Purkinje cell (primary cell): ENCODE results near the gene KCNN3. TPM values are rescaled to one million over a fixed set of nuclear protein-coding genes. Genes with fewer than 3 reads are reported as not detected.

Experiments
- polyA plus RNA-seq: library from polyadenylated mRNA; unstranded; fragments of >200 nt; fragmentation: Nextera tagmentation; gene quantifications from 2 replicates; pipeline ENCODE4 v1.2.1, GENCODE V29; 2014

The KCNN3 gene
- 1.2 and 1.4 TPM in 2 replicates for polyA plus RNA-seq

DNA sequence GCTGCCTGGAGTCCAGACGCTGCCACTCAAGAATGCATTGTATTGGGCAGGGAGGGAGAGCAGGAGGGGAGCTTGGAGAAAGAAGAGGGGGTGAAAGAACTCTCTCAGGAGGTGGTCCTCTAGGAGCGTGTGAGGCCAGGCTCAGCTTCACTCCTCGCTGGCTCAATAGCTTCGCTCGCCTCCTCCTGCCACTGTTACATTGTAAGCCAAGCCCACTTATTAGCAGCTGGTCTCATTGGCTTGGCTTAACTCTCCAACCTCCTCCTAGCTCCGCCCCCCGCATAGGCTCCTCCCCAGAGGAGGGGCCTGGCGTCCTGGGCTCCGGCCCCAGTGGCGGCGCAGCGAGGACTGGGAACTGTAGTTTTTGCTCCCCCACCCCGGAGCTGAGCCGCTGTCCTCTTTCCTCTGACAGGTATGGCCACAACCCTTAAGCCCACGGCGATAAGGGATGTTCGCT, at the start of gene KCNN3:
TSS of gene KCNN3 (minus strand) at position 167 of the 457 bp plus-strand sequence. CDS start 317 bp downstream, outside the sequence.

Other genes starting within 250 kb of the KCNN3 start
- gene PMVK, start 66.4 kb upstream of the KCNN3 start, polyA plus RNA-seq, result 25.0 and 27.5 TPM in 2 replicates
- 1.2 and 1.5 TPM in 2 replicates for gene PBXIP1, start 85.8 kb upstream of the KCNN3 start, polyA plus RNA-seq
- 2.0 and 3.7 TPM in 2 replicates for gene PYGO2, start 91.5 kb upstream of the KCNN3 start, polyA plus RNA-seq
- gene SHC1, start 100.5 kb upstream of the KCNN3 start, polyA plus RNA-seq, result 1.3 and 2.0 TPM in 2 replicates
- gene CKS1B, start 104.4 kb upstream of the KCNN3 start, polyA plus RNA-seq, result 48.7 and 52.2 TPM in 2 replicates
- 21.8 and 34.5 TPM in 2 replicates for gene FLAD1, start 113.1 kb upstream of the KCNN3 start, polyA plus RNA-seq
- gene LENEP, start 123.3 kb upstream of the KCNN3 start, polyA plus RNA-seq, result not detected in 2 replicates
- gene ZBTB7B, start 132.5 kb upstream of the KCNN3 start, polyA plus RNA-seq, result 0.15 TPM in 1 of 2 replicates, not detected in the other
- gene DCST2, start 163.5 kb upstream of the KCNN3 start, polyA plus RNA-seq, result not detected in 2 replicates
- not detected in 2 replicates for gene DCST1, start 163.5 kb upstream of the KCNN3 start, polyA plus RNA-seq
- gene ADAM15, start 181.0 kb upstream of the KCNN3 start, polyA plus RNA-seq, result 0.28 and 1.2 TPM in 2 replicates
- gene EFNA4, start 193.5 kb upstream of the KCNN3 start, polyA plus RNA-seq, result not detected in 2 replicates
- gene EFNA3, start 208.6 kb upstream of the KCNN3 start, polyA plus RNA-seq, result 2.2 and 6.2 TPM in 2 replicates